B cell (primary cell): ENCODE results near the gene HDGFL2. TPM values are rescaled to one million over a fixed set of nuclear protein-coding genes. Genes with fewer than 3 reads are reported as not detected.

Experiments used
- ATAC-seq: fragments of 200-7000 bp; cut with Tn5 transposase; one replicate; pipeline ENCODE4 v1.10.0; 2021; ENCODE audit warnings: low read depth, mild to moderate bottlenecking, moderate number of reproducible peaks, moderate library complexity
- CTCF ChIA-PET: fragments of 350-600 bp; sonication (Branson Sonifier 250); formaldehyde crosslinking; loops from one replicate; lab custom pipeline; 2021; ENCODE audit warnings: antibody characterized with exemption, inconsistent platforms; lab: Charles Lee
- POLR2A ChIA-PET: fragments of 350-600 bp; sonication (Branson Sonifier 250); formaldehyde crosslinking; loops from one replicate; lab custom pipeline; 2021; ENCODE audit warnings: antibody characterized with exemption; lab: Charles Lee
- DNase-seq: peaks from one replicate; pipeline ENCODE4 v3.0.0; 2013
- H2AFZ ChIP-seq: 2 replicates; pipeline ENCODE4 v1.6.1; 2012; ENCODE audit warnings: mild to moderate bottlenecking, low read depth, low read length; ENCODE audit not compliant: insufficient read depth, poor library complexity, severe bottlenecking
- H3K27ac ChIP-seq, 2 donors: 1 replicate in 1 of 2; 2 replicates in 1 of 2; pipeline ENCODE4 v1.5.1; 2012 to 2013; ENCODE audit warnings: low read length in 2 of 2, mild to moderate bottlenecking in 2 of 2, moderate library complexity in 1 of 2
- H3K27me3 ChIP-seq, 4 experiments: fragments of 200-600 bp in 1 of 4; sonication (generic) in 1 of 4; replicated peaks in 1 of 4; 1 replicate in 2 of 4; 2 replicates in 2 of 4; pipeline versions ENCODE4 v1.6.1 to v1.7.0; 2013 to 2016; ENCODE audit warnings: low read length in 3 of 4, mild to moderate bottlenecking in 2 of 4, mixed read lengths in 1 of 4, moderate library complexity in 1 of 4; ENCODE audit not compliant: insufficient read depth in 4 of 4, control insufficient read depth in 3 of 4; ENCODE audit errors: control extremely low read depth in 1 of 4
- H3K36me3 ChIP-seq, 2 experiments: replicated peaks in 1 of 2; 1 replicate in 1 of 2; 2 replicates in 1 of 2; pipeline versions ENCODE4 v1.6.1 to v1.7.1; 2013; ENCODE audit warnings: low read length in 1 of 2; ENCODE audit not compliant: insufficient read depth in 2 of 2, control insufficient read depth in 1 of 2; ENCODE audit errors: control extremely low read depth in 1 of 2, extremely low read depth in 1 of 2
- H3K4me1 ChIP-seq, 2 donors: fragments of 200-600 bp in 1 of 2; sonication (generic) in 1 of 2; 1 replicate in 1 of 2; 2 replicates in 1 of 2; pipeline versions ENCODE4 v1.5.1 to v1.6.1; 2013 to 2017; ENCODE audit warnings: low read length in 2 of 2; ENCODE audit not compliant: control insufficient read depth in 2 of 2, insufficient read depth in 2 of 2
- H3K4me2 ChIP-seq: replicated peaks from 2 replicates; pipeline ENCODE3; 2012; ENCODE audit warnings: mild to moderate bottlenecking, low read depth, low read length; ENCODE audit not compliant: poor library complexity, severe bottlenecking
- H3K4me3 ChIP-seq, 5 experiments: fragments of 200-600 bp in 1 of 5; sonication (generic) in 1 of 5; 1 replicate in 3 of 5; 2 replicates in 2 of 5; pipeline versions ENCODE4 v1.5.1 to v1.7.0; 2011 to 2016; ENCODE audit warnings: low read length in 4 of 5, mild to moderate bottlenecking in 4 of 5, low read depth in 2 of 5, control low read depth in 1 of 5, moderate library complexity in 1 of 5; ENCODE audit not compliant: insufficient read depth in 1 of 5; ENCODE audit errors: control extremely low read depth in 1 of 5, extremely low read depth in 1 of 5
- H3K79me2 ChIP-seq: fragments of 200-600 bp; sonication (generic); one replicate; pipeline ENCODE4 v1.6.0; 2016; ENCODE audit warnings: low read length; ENCODE audit not compliant: control insufficient read depth, insufficient read depth
- H3K9ac ChIP-seq: fragments of 200-600 bp; sonication (generic); 2 replicates; pipeline ENCODE4 v1.6.1; 2017; ENCODE audit warnings: mild to moderate bottlenecking, low read length, moderate library complexity
- H3K9me3 ChIP-seq, 3 donors: one replicate each; pipeline versions ENCODE4 v1.6.1 to v1.7.1; 2013; ENCODE audit warnings: low read length in 2 of 3; ENCODE audit not compliant: control insufficient read depth in 2 of 3, insufficient read depth in 1 of 3; ENCODE audit errors: control extremely low read depth in 1 of 3
- H4K20me1 ChIP-seq: 2 replicates; pipeline ENCODE4 v1.6.0; 2012; ENCODE audit warnings: mild to moderate bottlenecking, low read length; ENCODE audit not compliant: insufficient read depth, control insufficient read depth, poor library complexity, severe bottlenecking
- H3K27ac Mint-ChIP-seq: one replicate; pipeline ENCODE4 v1.8.0; 2021; ENCODE audit warnings: mixed read lengths
- H3K27me3 Mint-ChIP-seq: one replicate; pipeline ENCODE4 v1.8.0; 2021; ENCODE audit warnings: mixed read lengths
- H3K4me1 Mint-ChIP-seq: one replicate; pipeline ENCODE4 v1.8.0; 2021; ENCODE audit warnings: mixed read lengths
- H3K4me3 Mint-ChIP-seq: one replicate; pipeline ENCODE4 v1.8.0; 2021; ENCODE audit warnings: mixed read lengths
- H3K9me3 Mint-ChIP-seq: one replicate; pipeline ENCODE4 v1.8.0; 2022; ENCODE audit warnings: mixed read lengths; ENCODE audit not compliant: insufficient read depth
- EZH2 ChIP-seq: IDR thresholded peaks from 2 replicates; pipeline ENCODE4 v1.6.1; 2012; ENCODE audit warnings: borderline replicate concordance, low read depth, mild to moderate bottlenecking, moderate library complexity, low read length; ENCODE audit not compliant: insufficient read depth, poor library complexity, severe bottlenecking
- WGBS: methylation state at CpG from one replicate; pipeline ENCODE4 v1.1.5; 2013; ENCODE audit warnings: missing lambda C conversion rate; ENCODE audit not compliant: insufficient coverage; 5-methylcytosine and 5-hydroxymethylcytosine counted together
- intact Hi-C: fragments of 100-400 bp; cut with micrococcal nuclease; formaldehyde crosslinking; loops from one replicate; pipeline ENCODE4 v1.10.0; 2022
- polyA plus RNA-seq: library from polyadenylated mRNA; depleted of rRNA; stranded (reverse); fragments of >200 nt; gene quantifications from 2 replicates; pipeline ENCODE4 v1.2.3, GENCODE V29; 2012
- total RNA-seq, 2 donors: library from RNA; stranded (reverse); fragments of 120-200 nt in 1 of 2; gene quantifications; 1 replicate in 1 of 2; 2 replicates in 1 of 2; pipeline versions ENCODE4 v1.2.3 to v1.2.4, GENCODE V29; 2013 to 2022
- TF ChIP-seq, protein P1 (sequence below): fragments of 200-600 bp; IDR thresholded peaks from one replicate; pipeline ENCODE4 v1.8.0; 2022; ENCODE audit warnings: antibody characterized with exemption, mild to moderate bottlenecking

The HDGFL2 gene
- total and polyA plus RNA-seq, 2 donors (not counting 1 experiment from before 2014, with no cell fraction given): 18.4 to 49.9 TPM

DNA sequence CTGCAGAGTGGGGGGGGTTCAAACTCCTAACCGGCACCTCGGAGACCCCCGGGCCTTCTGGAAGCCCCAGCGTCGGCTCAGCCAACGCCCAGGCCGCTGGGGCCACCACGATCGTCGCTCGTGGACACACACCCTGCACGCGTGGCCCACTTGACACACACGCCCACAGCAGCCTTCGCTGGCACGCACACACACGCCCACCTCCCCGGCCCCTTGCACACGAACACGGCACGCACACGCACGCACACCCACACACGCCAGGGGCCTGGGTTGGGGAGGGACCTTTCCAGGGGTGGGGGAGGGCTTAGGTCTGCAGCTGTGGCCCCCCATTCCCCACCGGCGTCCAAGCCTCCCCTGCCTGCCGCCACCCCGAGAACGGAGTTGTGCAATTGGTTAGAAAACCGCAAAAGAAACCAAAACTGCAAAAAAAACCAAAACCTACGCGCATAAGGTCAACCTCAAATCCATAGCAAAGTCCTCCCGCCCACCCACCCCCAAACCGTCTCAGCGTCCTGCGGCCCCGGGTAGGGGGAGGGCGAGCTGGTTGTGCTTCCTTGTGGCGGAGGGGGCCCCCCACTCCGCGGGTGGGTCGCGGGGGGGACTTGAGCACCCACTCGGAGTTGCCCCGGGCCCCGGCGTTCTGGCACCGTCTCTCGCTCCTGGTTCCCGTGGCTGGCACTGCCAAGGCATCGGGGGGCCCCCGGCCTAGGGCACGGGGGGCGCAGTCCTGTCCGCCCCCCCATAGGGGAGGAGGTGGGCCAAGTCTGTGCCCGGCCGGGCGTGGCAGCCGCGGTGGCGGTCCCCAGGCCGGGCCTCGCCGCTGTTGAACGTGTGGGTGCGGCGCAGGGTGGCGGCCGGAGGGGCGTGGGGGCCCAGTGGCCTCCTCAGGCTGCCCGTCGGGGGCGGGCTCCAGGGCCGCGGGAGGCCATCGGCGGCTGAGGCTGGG lies 71.1 kb downstream of the HDGFL2 start:
- peaks cover 11% of the 10 kb centered on the region for H3K4me1 Mint-ChIP-seq
- H3K27ac Mint-ChIP-seq: no peak overlapping the region
- no peak overlapping the region for H2AFZ ChIP-seq
- DNase-seq (no peak), ATAC-seq (no peak)
- peaks cover 0 to 28% (median 0%) of the 10 kb centered on the region in 3 donors for H3K9me3 ChIP-seq
- no peaks in the 10 kb centered on the region for H3K79me2 ChIP-seq
- no peak overlapping the region for H3K4me3 Mint-ChIP-seq
- no peaks in the 10 kb centered on the region for H4K20me1 ChIP-seq
- H3K36me3 ChIP-seq: no peaks in the 10 kb centered on the region
- H3K27me3 Mint-ChIP-seq: peaks cover 9% of the 10 kb centered on the region
- intact Hi-C loops: no loop called here
- peaks cover 0 to 13% (median 0%) of the 10 kb centered on the region in 4 experiments for H3K27me3 ChIP-seq
- ChIA-PET POLR2A (interaction anchor here (0.5 kb wide), 1 partner anchor 22 kb away, joined by 3 read pairs; no protein-coding TSS in a partner anchor), CTCF (no interaction called here)
- H3K4me3 ChIP-seq: no peak overlapping the region
- H3K27ac ChIP-seq: no peak overlapping the region
- WGBS: 87% methylated on average over 68 of the region's 77 CpGs
- H3K4me2 ChIP-seq: peak overlapping the region; percentile 22
- peaks cover 11% of the 10 kb centered on the region in 2 donors for H3K4me1 ChIP-seq
- H3K9ac ChIP-seq: no peak overlapping the region
- TF ChIP-seq, protein P1, sequence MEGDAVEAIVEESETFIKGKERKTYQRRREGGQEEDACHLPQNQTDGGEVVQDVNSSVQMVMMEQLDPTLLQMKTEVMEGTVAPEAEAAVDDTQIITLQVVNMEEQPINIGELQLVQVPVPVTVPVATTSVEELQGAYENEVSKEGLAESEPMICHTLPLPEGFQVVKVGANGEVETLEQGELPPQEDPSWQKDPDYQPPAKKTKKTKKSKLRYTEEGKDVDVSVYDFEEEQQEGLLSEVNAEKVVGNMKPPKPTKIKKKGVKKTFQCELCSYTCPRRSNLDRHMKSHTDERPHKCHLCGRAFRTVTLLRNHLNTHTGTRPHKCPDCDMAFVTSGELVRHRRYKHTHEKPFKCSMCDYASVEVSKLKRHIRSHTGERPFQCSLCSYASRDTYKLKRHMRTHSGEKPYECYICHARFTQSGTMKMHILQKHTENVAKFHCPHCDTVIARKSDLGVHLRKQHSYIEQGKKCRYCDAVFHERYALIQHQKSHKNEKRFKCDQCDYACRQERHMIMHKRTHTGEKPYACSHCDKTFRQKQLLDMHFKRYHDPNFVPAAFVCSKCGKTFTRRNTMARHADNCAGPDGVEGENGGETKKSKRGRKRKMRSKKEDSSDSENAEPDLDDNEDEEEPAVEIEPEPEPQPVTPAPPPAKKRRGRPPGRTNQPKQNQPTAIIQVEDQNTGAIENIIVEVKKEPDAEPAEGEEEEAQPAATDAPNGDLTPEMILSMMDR: no peak
- no peak for TF ChIP-seq EZH2
- H3K9me3 Mint-ChIP-seq: no peaks in the 10 kb centered on the region
